AG09319 (cell line): ENCODE results near the gene AKAP12.

Experiments used
- DNase-seq: peaks from one replicate; pipeline ENCODE4 v3.0.0-alpha.2; 2010; ENCODE audit warnings: low read depth; ENCODE audit errors: extremely low read depth
- TF ChIP-seq, protein P1 (sequence below): IDR thresholded peaks from 2 replicates; pipeline ENCODE4 v1.5.1; 2011; ENCODE audit warnings: low read depth, mild to moderate bottlenecking, inconsistent platforms, low read length, moderate library complexity

The AKAP12 gene

DNA sequence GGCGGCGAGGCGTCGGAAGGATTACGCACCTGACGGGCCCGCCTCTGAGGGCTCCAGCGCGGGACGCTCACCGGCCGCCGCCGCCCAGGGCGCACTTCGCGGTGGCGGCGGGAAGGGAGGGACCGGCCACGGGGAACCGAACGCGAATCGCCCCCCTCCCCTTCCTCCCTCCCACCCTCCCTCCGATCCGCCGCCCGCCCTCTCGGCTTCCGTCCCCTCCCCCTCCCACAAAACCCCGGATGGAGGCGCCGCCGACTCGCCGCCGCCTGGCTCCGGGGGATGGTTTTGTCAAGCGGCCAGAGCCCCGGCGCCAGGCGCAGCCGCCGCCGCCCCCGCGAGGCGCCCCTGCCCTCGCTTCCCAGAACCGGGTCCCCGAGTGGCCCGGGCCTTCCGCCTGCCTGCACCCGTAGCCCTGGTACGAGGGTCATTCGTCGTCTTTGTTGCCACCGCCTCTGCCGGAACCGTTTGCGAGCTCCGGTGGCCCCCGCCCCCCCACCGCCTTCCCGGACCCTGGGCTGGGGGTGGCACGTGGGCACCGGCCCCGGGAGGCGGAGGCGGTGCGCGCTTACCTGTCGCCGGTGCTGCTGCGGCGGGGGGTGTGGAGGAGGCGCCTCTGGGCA lies 151.2 kb downstream of the AKAP12 start:
- DNase-seq: no peak

DNA sequence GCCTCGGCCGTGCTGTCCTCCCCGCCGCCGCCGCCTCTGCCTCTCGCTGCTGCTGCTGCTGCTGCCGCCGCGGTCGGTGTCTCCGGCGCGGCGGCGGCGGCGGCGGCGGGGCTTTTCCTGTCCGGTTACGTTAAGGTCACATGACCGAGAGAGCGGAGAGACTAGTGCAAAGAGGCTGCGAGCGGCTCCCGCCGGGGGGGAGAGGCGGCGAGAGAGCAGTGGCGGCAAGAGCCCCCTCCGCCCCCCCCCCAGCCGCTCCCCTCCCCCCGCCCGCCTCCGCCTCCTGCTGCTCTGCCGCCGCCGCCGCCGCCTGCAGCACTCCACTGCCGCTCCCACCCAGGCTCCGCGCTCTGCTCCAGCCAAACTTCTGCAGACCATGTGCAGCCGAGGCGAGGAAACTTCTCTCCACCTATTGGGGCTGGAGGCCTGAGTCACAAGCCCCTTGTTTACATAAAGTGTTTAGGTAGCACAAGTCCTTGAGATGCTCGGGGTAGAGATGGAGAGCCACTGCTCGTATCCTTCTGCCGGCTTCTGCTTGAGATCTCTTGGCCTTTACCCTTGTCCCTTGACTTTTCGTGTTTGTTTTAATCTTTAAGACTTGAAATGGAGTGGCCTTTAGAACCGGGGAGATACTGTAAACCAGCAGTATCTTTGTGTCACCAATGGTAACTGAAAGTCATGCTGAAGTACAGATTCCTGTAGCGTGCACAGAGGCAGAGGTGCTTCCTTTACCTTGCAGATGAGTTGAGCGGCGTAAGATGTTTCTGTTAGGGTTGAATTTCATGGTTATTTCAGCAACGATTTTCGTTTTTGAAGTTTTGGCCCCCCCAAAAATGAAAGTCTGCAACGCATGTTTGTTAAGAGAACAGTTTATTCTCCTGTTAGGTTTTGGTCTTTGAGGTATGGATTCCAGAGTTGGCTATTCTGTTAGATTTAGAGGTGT lies 152.0 kb downstream of the AKAP12 start, which contains the start of gene ZBTB2:
Gene ZBTB2 (minus strand): TSS at position 89 of the 943 bp plus-strand sequence. CDS start 17,922 bp downstream, outside the sequence.
- DNase-seq: no peak
- TF ChIP-seq, protein P1, sequence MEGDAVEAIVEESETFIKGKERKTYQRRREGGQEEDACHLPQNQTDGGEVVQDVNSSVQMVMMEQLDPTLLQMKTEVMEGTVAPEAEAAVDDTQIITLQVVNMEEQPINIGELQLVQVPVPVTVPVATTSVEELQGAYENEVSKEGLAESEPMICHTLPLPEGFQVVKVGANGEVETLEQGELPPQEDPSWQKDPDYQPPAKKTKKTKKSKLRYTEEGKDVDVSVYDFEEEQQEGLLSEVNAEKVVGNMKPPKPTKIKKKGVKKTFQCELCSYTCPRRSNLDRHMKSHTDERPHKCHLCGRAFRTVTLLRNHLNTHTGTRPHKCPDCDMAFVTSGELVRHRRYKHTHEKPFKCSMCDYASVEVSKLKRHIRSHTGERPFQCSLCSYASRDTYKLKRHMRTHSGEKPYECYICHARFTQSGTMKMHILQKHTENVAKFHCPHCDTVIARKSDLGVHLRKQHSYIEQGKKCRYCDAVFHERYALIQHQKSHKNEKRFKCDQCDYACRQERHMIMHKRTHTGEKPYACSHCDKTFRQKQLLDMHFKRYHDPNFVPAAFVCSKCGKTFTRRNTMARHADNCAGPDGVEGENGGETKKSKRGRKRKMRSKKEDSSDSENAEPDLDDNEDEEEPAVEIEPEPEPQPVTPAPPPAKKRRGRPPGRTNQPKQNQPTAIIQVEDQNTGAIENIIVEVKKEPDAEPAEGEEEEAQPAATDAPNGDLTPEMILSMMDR: no peak

More for the DNA sequence above, 151.2 kb downstream of the AKAP12 start:
- TF ChIP-seq, protein P1: no peak

DNA sequence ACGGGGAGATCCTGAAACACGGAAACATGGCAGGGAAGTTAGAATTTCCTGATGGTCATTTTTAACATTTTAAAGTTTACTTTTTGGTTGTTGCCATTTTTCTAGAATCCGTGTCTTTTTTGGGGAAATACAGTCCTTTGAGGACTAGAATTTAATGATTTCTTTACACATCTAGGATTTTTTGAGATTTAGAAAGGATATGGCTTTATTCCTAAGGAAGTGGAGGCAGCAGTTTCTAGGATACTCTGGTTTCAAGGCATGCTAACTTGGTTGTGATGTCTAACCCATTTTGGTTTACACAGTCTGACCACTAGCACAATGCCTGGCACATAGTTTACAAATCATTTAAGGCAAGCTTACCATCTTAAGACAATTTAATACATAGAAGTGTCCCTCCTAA lies 152.7 kb downstream of the AKAP12 start:
- DNase-seq: no peak
- TF ChIP-seq, protein P1: no peak

DNA sequence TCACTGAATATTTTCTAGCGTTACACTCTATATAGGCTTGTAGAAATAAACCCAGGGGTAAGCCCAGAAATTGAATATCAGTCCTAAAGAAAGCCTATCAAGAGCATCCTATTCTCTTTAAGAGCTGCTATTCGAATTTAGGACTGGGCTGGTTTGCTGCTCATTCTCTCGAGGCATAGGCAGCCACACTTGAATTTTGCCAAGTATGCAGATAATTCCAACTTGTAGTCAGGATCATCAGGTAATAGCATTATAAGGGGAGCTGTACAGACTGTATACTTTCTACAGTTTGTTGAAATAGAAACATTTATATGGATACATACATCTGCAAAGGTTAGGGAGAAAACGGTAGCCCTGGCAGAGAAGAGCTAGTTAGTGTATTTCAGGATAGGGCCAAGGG lies 153.6 kb downstream of the AKAP12 start:
- DNase-seq: no peak
- TF ChIP-seq, protein P1: no peak

DNA sequence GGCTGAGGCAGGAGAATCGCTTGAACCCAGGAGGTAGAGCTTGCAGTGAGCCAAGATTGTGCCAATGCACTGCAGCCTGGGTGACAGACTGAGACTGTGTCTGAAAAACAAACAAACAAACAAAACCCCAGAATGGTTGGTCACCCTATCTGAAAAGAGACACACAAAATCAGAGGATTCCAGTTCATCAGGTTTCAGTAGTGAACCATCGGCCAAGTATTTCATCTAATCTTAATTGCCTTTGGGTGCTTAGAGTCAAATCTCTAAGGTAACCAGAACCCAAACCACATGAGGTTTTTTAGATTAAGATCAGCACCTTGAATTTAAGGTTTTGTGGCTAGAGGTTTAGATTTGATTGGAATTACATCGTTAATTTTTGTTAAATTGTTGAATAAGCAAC lies 159.9 kb downstream of the AKAP12 start:
- no peak for DNase-seq
- TF ChIP-seq, protein P1: no peak

DNA sequence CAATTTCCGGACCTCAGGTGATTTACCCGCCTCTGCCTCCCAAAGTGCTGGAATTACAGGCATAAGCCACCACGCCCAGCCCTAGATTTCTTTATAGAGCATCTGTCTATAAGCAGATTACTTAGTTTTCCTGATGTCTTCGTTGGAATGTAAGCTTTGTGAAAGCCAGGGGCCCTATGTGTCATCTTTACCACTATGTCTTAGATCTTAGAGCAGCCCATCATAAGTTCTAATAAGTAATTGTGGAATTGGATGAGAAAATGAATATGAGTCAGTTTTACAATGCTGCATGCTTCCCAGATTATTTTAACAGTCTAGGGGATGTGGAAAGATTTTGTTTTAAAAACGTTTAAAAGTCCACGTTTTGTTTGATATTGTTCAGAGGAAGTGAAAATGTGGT lies 160.7 kb downstream of the AKAP12 start:
- TF ChIP-seq, protein P1: no peak
- DNase-seq: no peak

DNA sequence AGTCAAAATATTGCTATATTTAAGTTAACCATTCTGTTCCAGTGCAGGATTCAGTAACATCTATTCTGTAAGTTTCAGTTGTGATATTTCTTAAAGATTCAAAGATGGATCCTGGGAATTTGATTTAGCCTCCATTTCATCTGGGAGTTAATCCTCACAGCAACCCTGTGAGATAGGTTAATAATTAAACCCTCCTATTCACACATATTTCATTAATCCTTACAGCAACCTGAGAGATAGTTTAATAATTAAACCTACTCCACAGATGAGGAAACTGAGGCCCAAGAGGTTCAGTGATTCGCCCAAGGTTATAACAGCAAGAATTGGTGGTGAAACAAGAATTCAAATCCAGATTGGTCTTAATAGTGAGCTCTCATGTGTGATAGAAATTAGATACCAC lies 162.5 kb downstream of the AKAP12 start:
- no peak for DNase-seq

More for the DNA sequence above, 162.5 kb downstream of the AKAP12 start:
- TF ChIP-seq, protein P1: no peak
